CMK (cell line): ENCODE measurements around the gene C1QL2.

Experiments
- DNase-seq: peaks from one replicate; pipeline ENCODE4 v3.0.0-alpha.2; 2010; ENCODE audit warnings: low read depth

C1QL2 gene

DNA sequence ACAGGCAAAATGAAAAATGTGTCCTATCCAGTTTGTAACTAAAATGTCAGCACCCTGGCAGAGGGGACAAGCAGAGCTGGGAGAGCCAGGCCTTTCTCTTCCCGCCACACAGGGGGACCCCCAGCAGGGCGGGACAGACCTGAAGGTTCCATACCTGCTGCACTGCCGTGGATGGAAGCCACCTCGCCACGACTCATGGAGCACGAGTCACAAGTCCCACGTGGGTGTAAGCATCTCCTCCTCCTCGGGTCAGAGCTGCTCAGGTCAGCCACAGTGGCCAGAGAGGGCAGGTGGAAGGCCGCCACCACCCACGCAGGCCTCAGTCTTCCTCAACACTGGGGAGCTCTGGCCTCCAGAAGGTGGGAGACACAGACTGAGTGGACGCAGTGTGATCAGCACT lies 21.0 kb downstream of the C1QL2 start:
- no peak for DNase-seq

DNA sequence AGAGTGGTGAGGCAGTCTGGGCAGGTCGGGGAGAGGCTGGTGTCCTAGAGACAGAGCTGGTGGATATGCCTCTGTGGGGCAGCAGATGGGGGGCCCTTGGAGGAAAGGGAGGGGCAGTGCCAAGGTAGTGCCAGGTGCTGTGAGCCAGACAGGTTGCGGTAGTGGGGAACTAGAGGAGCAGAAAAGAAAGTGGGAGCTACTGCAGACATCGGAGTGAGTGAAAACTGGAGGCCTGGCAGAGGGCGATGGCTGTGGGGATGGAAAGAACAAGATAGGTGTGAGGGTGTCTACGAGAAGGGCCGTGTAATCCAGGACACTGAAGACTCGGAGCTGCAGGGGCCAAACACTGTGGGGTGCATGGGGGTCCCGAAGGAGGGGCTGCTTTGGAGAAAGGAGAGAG lies 21.7 kb downstream of the C1QL2 start:
- no peak for DNase-seq

DNA sequence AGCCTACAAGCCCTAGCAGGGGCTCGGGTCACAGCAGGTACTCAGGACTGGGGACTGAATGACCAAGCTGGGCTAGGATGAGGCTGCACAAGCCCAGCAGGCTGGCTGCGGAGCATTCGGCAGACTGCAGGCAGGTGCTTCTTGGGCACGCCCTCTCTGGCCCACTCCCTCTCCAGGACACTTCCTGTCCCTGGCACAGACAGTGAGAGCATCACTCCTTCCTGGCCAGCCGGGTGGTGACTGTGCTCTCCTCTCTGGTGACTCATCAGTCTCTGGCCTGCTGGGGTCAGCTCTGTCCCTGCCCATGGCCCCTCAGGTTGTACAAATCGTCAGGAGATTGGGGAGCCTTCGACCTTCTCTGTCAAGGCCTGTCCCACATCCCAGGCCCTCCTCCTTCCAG lies 22.5 kb downstream of the C1QL2 start:
- DNase-seq, result no peak

DNA sequence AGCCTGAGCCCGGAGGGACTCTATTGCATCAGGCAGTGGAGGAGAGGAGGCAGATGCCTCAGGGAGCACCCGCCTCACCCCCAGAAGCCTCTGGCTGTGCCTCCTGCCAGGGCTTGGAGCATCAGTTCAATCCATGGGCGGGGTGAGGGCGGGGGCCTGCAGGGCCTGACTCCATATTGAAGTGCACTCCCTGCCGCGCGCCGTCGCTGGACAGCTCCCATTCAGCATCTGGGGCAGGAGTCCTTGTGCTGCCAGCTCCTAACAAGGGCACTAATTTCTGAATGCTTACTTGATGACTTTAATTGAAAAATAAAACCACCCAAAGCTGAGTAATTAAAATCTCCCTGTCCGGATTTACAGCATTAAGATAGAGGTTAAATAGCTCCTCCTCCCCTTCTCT lies 23.8 kb downstream of the C1QL2 start:
- no peak for DNase-seq

DNA sequence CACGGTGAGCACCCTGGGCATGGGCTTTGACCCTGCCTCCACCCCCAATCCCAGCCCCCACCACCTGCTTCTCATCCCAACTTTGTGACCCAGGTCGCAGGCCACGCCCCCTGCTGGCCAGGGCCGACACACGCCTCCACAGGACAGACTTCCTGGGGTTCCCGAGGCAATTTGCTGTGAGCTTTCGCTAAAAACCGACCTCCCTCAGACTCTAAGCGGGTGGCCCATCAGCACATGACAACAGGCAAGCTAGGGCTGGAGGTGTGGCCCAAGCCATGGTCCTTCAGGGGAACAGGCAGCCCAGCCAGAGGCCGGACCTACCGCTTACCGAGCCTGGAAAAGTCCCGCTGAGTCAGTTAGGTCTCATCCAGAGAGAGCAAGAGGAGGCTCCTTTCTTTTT lies 31.9 kb downstream of the C1QL2 start:
- DNase-seq, result peak; percentile 4

DNA sequence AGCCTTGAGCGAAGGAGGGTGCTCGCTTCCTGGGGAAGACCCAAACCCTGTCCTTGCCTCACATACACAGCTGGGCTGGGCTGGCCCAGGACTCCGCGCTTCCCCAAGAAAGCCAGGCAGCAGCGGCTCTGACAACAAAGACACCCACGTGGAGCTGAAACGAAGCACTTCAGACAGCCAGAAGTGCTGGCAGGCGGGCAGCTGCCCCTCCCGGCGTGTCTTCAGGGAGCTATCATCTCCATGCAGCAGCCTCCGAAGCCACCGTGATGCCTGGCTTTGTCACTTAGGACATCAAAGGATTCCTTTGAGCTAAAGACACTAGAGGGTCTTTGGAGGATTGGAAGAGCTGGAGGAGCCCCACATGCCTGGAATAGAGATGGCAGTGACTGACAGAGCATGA lies 35.2 kb downstream of the C1QL2 start:
- DNase-seq, result no peak

DNA sequence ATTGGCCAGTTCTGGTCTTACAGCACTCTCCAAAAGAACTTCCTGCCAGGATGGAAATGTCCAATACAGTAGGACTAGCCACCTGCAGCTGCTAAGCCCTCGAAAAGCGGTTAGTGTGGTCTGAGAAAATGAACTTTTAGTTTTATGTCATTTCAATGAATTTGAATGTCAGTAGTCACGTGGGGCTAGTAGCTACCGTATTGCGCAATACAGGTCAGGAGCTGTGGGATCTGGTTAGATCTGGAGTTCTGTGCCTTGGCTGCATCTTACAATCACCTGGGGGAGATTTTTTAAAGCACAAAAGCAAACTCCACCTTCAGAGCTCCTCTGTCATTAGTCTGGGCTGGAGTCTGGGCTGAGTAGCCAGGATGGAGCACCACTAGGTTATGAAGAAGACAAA lies 35.9 kb downstream of the C1QL2 start:
- no peak for DNase-seq

DNA sequence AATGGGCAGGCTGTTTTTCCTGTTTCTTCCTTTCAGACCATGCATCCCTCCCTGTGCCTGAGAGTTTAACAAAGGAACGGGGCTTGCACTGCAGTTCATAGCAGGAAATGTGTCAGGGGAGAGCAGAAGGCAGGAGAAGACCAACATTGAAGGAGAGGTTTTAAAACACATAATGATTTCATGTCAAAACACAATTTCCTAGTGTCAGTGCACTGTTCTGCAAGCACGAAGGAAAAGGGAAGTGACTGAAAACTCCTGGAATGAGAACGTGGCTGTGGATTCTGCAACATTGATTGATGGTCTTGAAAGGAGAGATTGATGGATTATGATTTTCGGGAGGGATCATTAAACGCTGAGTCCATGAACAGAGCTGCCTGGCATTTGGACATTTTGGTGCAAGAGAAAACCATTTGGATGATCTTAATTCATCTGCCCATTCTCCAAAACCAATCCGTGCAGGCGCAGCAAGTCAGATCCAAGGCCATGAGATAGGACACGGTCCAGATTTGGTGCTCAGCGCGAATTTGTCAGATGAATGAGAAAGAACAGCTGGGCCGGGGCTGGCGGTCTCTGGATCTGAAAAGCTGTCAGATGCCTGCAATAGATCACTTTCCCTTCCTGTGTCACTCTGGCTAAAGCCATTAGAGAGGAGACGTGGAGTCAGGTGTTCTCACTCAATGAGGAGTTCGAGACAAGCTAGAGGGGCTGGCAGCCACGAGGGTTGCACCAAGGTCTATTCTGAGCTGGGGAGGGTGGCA lies 38.4 kb downstream of the C1QL2 start:
- DNase-seq, result no peak

DNA sequence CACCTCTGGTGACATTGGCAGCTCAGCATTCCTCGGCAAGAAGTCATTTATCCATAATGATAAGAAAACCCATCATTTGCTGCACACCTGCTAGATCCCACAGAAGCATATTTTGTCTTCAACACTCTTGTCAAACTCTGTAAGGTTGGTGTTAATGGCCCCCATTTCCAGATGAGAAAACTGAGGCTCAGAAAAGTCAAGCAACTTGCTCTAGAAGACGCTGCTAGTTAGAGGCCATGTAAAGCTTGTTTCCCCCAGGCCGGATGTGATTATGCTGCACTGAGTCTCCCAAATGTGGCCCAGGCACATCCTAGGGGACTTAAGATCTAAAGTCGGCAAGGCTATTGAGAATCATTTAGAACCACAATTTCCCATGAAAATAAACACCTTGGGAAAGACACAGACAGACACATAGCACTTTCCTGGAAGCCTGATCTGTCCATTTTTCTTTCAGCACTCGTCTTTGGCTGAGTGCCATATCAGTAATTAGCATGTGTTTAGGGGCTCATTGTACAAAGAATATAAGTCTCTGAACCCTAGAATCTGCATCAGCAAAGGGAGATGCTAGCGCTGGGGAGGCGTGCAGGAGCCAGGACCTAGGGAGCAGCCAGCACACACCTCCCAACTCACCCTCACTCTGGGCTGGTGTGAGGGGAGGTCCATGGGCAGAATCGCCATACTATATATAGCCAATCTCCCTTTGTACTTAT lies 39.3 kb downstream of the C1QL2 start:
- no peak for DNase-seq

DNA sequence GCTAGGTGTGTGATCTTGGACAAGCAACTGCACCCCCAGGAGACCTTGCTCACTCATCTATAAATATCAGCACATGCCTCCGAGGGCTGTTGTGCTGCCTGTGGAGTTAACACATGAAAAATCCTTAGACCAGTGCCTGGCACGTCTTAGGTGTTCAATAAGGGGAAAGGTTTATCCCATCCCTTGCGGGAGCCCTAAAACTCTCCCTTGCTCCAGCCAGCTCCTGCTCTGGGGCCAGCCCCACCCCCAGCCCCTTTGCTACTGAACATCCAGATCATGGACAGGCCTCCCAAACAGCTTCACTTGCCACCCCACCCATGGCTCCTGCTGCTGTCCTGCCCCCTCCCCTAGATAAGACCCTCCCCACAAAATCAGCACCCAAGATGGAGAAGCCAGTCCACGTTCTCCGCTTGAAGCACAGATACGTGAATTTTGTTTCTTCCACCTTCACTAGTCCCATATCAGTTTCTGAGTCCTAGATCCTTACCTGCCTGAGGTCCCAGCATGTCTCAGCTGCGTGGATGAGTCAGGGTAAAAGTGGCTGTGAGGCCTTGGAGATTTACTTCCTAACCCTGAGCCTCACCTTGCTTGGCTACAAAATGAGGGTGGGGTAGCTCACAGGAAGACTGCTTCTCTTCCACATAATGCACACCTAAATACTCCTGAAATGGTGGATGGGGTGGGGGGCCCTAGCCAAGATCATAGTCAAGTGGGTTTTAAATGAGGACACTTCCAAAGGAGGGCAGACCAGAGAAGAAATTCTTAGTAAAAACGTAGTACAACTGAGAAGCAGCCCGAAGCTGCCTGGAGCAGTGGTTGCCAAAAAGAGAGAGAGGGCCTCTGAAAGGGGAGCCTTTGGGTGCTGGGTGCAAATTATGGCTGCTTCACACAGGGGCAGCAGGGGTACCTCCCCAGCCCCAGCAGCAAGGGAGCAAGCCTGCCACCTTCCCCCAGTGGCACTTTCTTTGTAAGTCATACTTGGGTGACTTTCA lies 40.4 kb downstream of the C1QL2 start:
- DNase-seq, result no peak

DNA sequence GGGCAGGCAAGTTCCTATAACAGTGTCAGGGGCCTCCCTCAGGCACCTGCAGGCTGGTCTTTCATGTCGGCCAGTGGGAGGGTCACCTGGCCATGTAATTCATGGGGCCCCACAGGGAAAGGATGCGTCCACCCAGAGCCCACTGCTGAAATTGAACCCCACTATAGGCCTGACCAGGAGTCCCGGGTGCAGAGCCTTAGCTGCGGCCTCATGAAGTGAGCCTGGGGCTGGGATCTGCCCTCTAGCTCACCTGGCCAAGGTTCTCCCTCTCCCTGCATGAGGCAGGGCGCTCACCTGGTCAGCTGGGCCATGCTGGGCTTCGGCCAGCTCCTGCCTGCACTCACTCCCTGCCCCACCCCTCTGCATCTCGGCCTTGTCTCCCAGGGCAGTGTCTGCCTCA lies 41.1 kb downstream of the C1QL2 start:
- DNase-seq, result no peak

DNA sequence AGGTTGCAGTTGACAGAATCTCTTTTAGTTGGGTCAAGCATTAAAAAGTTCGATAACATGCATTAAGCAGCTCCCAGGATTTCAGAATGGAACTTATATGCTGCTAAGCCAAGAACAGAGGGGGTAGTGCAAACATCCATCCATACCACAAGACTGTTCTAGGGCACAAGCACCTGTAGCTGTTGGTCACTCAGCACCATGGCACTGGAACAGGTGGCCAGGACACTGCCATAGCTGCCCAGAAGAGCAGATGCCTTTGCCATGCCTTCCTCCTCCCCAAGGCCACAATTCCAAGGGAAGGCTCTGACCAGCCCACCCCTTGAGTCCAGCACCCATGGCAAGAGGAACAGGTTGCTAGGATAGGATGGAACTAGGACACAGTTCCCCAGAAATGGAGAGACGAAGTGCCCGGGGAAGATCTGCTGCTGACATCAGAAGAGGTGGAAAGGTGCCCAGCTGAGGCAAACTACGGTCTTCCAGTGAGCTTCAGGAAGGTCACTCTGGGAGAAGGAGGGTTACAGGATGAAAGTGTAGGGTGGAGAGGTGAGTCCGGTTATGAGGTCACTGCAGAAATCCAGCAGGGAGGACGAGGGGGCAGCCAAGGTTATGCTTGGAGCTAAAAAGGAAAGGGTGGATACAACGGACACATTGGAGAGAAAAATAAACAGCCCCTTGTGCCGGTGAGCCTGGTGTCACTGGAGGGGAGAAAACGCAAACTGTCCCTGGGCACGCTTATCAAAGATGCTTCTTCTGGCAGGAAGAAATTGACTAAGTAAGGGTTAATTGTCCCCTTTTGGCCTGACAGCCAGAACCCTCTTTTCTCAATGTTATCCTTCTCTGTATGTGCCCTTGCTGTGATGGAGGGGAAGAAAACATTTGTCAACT lies 41.9 kb downstream of the C1QL2 start:
- no peak for DNase-seq

DNA sequence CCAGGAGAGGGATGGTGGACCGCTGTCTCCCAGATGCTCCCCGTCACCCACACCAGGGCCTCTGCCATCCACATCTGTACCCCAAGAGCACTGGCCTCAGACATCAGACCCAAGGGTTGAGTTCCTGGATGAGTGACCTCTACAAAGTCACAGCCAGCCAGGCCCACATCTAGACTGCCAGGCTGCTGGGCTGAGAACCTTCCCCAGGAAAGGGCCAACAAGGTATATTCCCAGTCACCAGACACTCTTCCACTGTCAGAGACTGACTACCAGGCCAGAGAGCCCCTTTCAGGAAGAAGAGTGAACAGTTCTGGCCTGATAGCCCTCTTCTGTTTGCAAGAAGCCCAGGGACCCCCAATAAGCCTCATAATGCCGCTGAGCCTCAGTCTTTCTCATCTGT lies 44.3 kb downstream of the C1QL2 start:
- no peak for DNase-seq

DNA sequence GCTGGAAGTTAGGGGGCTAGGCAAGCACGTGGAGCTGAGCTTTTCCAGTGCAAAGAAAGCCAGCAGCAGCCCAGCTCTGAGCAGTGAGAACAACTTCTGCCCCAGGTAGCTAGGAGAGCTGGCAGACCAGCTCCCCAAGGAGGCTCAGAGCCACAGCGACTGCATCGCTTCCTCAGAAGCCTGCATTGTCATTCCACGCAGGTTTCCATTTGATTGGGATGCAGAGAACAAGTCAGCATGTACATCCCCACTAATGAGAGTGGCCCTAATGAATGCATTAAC lies 45.1 kb downstream of the C1QL2 start:
- no peak for DNase-seq

DNA sequence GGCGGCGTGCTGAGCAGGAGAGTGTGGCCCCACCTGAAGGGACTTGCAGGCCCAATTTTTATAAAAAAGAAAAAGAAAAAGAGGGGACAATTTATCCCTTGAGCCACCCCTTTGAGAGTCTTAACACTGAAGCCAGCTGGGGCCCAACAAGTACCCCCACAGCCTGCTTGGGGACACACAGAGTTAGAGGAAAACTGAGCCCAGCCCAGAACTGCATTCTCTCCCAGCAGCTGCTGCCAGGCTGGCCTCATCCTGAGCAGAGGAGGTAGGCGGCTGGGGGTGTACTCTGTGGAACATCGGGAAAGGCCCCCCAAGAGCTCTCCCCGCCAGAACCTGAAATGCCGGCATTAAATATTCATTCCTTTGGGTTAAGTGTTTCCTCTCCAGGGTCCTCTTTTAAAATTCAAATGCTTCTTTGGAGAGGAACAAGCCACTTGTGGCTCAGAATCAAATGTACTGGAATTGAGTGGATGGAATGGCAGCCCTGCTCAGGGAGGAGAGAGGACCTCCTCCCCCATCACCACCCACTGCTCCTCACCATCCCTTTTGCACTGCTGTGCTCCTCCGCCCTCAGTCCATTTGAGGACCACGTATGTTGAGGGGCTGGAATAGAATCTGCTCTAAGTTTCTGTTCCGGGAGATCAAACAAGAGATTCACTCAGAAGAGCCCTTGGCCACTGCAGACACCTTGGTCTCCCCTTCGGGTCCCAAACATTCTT lies 45.6 kb downstream of the C1QL2 start:
- DNase-seq, result no peak

DNA sequence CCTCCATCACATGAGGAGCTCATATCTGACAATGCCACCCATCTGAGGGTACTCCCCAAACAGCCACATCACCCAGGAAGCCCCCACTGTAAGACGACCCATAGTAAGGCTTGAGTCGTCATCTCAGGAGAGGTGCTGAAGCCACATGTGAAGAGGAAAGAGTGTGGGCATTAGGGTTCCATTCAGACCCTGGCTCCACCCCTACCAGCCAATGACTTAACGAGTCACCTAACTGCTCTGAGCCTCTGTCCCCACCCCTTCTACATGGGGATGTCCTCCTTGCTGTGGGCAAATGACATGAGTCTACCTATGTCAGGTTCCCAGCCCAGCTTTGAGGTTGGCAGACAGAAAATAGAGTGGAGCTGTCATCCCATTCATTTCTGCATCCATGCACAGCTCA lies 46.3 kb downstream of the C1QL2 start:
- DNase-seq, result no peak

DNA sequence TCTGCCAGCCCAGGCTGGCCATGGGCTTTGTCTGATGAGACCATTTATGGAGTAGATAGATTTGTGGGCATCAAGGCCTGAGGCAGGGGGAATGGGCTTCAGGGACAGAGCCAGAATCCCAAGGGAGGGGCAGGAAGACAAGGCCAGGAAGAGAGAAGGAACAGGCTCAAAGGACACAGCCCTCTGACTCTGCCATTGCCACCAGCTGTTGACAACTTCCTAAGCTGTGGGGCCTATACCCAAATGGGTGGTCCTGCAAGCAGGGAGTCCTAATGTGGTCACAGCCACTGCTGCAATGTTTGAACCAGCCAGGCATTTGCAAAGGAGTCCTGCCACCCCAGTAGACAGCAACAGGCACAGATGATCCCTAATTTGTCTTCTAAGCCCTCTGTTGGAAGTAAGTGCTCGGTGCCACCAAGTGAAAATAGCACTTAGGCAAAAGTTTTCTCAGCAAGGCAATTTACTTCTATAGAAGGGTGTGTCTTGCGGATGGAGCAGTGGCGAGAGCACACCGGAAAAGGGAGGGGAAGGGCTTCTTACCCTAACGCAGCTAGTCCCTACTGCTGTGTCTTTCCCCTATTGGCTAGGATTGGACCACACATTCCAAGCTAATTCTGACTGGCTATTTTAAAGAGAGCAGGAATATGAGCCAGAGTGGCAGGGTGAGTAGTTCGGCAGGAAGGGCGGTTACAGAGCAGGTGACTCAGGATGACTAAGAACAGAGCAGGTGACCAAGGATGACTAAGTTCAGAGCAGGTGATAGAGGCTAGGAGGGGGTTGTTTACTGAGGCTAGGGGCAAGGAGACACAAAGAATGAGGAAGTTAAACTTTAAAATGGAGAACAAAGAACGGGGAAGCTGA lies 47.2 kb downstream of the C1QL2 start:
- no peak for DNase-seq

DNA sequence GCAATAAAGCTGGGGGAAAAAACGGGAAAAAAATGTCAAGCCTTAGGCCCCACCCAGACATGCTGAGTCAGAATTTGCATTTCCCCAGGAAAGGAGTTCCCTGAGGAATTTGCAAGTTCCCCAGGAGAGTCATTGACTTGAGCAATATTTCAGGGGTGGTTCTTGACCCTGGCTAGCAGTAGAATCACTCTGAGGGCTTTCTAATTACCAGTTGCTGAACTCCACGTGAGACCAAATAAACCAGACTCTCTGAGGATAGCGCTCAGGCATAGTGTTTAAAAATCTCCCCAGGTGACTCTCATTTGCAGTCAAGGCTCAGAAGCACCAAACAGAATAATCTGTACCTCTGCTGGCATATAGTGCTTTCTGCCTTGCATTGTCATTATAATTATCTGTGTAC lies 48.7 kb downstream of the C1QL2 start:
- DNase-seq, result no peak

DNA sequence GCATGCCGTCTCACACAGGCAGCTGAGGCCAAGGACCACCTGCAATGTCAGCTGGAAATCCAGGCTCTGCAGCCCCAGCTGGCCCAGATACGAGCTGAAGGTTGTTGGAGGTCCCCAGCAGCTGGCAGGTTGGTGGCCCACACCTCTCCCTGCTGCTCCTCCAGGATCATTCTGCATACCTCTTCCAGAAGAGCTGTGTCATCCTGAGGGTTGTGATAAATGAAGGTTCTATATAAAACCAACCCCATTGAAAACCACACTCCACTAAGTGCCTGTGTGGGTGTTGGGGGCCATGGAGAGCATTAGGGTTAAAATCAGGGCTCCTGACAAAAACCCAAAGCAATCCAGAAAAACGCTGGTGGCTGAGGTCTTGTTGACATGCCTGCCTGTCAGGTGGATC lies 50.4 kb downstream of the C1QL2 start:
- DNase-seq, result no peak

DNA sequence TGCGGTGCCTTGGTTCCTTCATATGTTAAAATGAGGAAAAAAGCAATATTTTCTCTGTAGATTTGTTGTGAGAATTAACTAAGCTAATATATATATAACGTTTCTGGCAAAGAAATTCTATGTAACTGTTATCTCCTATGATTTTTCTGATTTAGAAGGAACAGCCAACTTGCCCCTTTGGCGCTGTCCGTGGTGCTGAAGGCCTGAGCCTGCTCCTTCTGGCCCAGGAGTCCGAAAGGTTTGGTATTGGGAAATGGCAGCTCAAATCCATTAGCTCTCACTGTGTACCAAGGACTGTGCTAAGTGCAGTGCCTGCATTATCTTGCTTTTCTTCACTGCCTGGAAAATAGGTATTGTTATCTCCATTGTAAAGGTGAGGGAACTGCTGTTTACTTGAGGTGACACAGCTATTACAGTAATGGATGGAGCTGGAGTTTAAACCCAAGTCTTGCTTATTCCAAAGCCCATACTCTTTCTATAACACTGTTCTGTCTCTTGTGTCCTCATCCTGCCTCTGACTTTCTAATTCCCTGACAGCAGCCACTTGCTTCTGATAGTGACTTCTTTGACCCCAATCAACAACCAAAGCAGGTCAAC lies 52.2 kb downstream of the C1QL2 start:
- DNase-seq, result peak; percentile 5
